Hepatocyte (in vitro differentiated cells): Measurements from ENCODE around the gene BABAM1. TPM values are rescaled to one million over a fixed set of nuclear protein-coding genes. Genes with fewer than 3 reads are reported as not detected.

Experiments
- DNase-seq: peaks from one replicate; pipeline ENCODE4 v3.0.0-alpha.2; 2016; ENCODE audit warnings: low spot score
- H2AFZ ChIP-seq: fragments of 200-600 bp; sonication (generic); 2 replicates; pipeline ENCODE4 v1.6.0; 2016; ENCODE audit warnings: antibody characterized with exemption, mild to moderate bottlenecking
- H3K27ac ChIP-seq: fragments of 200-600 bp; sonication (generic); 2 replicates; pipeline ENCODE4 v1.5.1; 2016; ENCODE audit warnings: mild to moderate bottlenecking
- H3K27me3 ChIP-seq: fragments of 200-600 bp; sonication (generic); 2 replicates; pipeline ENCODE4 v1.6.1; 2016
- H3K36me3 ChIP-seq: fragments of 200-600 bp; sonication (generic); replicated peaks from 2 replicates; pipeline ENCODE4 v1.5.1; 2016; ENCODE audit warnings: low read depth; ENCODE audit not compliant: insufficient read depth
- H3K4me1 ChIP-seq: fragments of 200-600 bp; sonication (generic); 2 replicates; pipeline ENCODE4 v1.5.1; 2016; ENCODE audit warnings: mild to moderate bottlenecking, moderate library complexity; ENCODE audit not compliant: insufficient read depth
- H3K4me2 ChIP-seq: fragments of 200-600 bp; sonication (generic); 2 replicates; pipeline ENCODE4 v1.6.0; 2016
- H3K4me3 ChIP-seq: fragments of 200-600 bp; sonication (generic); 2 replicates; pipeline ENCODE4 v1.5.1; 2016; ENCODE audit warnings: mild to moderate bottlenecking
- H3K79me2 ChIP-seq: fragments of 200-600 bp; sonication (generic); 2 replicates; pipeline ENCODE4 v1.6.0; 2017; ENCODE audit warnings: mild to moderate bottlenecking
- H3K9me2 ChIP-seq: fragments of 200-600 bp; sonication (generic); replicated peaks from 2 replicates; pipeline ENCODE4 v1.6.0; 2017; ENCODE audit warnings: mild to moderate bottlenecking; ENCODE audit not compliant: insufficient read depth
- H3K9me3 ChIP-seq: fragments of 200-600 bp; sonication (generic); 2 replicates; pipeline ENCODE4 v1.5.1; 2016; ENCODE audit warnings: low read depth, mild to moderate bottlenecking
- H4K20me1 ChIP-seq: fragments of 200-600 bp; sonication (generic); 2 replicates; pipeline ENCODE4 v1.6.0; 2016; ENCODE audit warnings: mild to moderate bottlenecking; ENCODE audit not compliant: insufficient read depth, poor library complexity, severe bottlenecking
- CTCF ChIP-seq: fragments of 200-600 bp; sonication (generic); IDR thresholded peaks from 2 replicates; pipeline ENCODE4 v1.5.1; 2016; ENCODE audit warnings: antibody characterized with exemption, mild to moderate bottlenecking; ENCODE audit not compliant: poor library complexity
- EZH2 ChIP-seq: fragments of 200-600 bp; sonication (generic); IDR thresholded peaks from 2 replicates; pipeline ENCODE4 v1.6.1; 2016; ENCODE audit warnings: antibody characterized with exemption, mild to moderate bottlenecking, borderline replicate concordance
- EZH2phosphoT487 ChIP-seq: fragments of 200-600 bp; sonication (generic); IDR thresholded peaks from one replicate; pipeline ENCODE4 v1.6.1; 2018; ENCODE audit warnings: antibody characterized with exemption, mild to moderate bottlenecking, low read depth, moderate library complexity; ENCODE audit not compliant: unreplicated experiment, severe bottlenecking
- WGBS: methylation state at CpG from one replicate; pipeline ENCODE4 v1.1.6; 2016; ENCODE audit warnings: low lambda C conversion rate; ENCODE audit errors: missing lambda C conversion rate; 5-methylcytosine and 5-hydroxymethylcytosine counted together
- polyA plus RNA-seq: library from polyadenylated mRNA; unstranded; fragments of >200 nt; fragmentation: Nextera tagmentation; extraction: Ambion mirVana; gene quantifications from 2 replicates; pipeline ENCODE4 v1.2.1, GENCODE V29; 2016
- total RNA-seq: library from RNA; depleted of rRNA; stranded (reverse); fragments of >200 nt; gene quantifications from 2 replicates; pipeline ENCODE4 v1.2.3, GENCODE V29; 2014

BABAM1 gene
- total and polyA plus RNA-seq, 2 experiments from 2014 or later = 63.8 to 94.1 TPM

- Histone ChIP-seq H3K4me2 (peak overlapping the region; percentile 94), H3K9me2 (no peaks in the 10 kb centered on the region), H3K79me2 (peaks cover 44% of the 10 kb centered on the region), H3K27ac (peak overlapping the region; percentile 84), H3K4me1 (peaks cover 25% of the 10 kb centered on the region), H4K20me1 (no peaks in the 10 kb centered on the region), H3K9me3 (no peaks in the 10 kb centered on the region), H2AFZ (peak overlapping the region; percentile 40), H3K4me3 (peak overlapping the region; percentile 46), H3K27me3 (no peaks in the 10 kb centered on the region), H3K36me3 (no peaks in the 10 kb centered on the region)
- 7% methylated on average over 28 of the region's 28 CpGs for WGBS
- no peak for DNase-seq
- TF ChIP-seq EZH2phosphoT487 = no peak
- no peak for TF ChIP-seq EZH2
- no peak for TF ChIP-seq CTCF
Measured at GRCh38 chr19:17306285-17306714, 39.1 kb downstream of the BABAM1 start.

- no peaks in the 10 kb centered on the region for H3K27me3 ChIP-seq
- no peak overlapping the region for H2AFZ ChIP-seq
- H3K4me3 ChIP-seq = no peak overlapping the region
- no peaks in the 10 kb centered on the region for H3K9me2 ChIP-seq
- no peaks in the 10 kb centered on the region for H3K9me3 ChIP-seq
- H3K79me2 ChIP-seq = peaks cover 48% of the 10 kb centered on the region
- 77% methylated on average over 8 of the region's 8 CpGs for WGBS
- H3K27ac ChIP-seq = no peak overlapping the region
- peak; percentile 3 for DNase-seq
- no peaks in the 10 kb centered on the region for H3K36me3 ChIP-seq
- TF ChIP-seq EZH2phosphoT487 (no peak), EZH2 (no peak), CTCF (no peak)
- H3K4me1 ChIP-seq = peaks cover 27% of the 10 kb centered on the region
- peaks cover 7% of the 10 kb centered on the region for H4K20me1 ChIP-seq
- H3K4me2 ChIP-seq = no peak overlapping the region
Measured at GRCh38 chr19:17307876-17308377, 40.7 kb downstream of the BABAM1 start.

- Histone ChIP-seq H3K4me3 (peak within 1 kb of the TSS; percentile 56), H3K4me1 (peaks cover 23% of the 10 kb centered on the region), H4K20me1 (peaks cover 7% of the 10 kb centered on the region), H3K36me3 (no peaks in the 10 kb centered on the region), H3K79me2 (peaks cover 54% of the 10 kb centered on the region), H3K27me3 (no peaks in the 10 kb centered on the region), H3K9me3 (no peaks in the 10 kb centered on the region), H3K27ac (peak within 1 kb of the TSS; percentile 56), H3K4me2 (peak within 1 kb of the TSS; percentile 94), H2AFZ (peak within 1 kb of the TSS; percentile 17), H3K9me2 (no peaks in the 10 kb centered on the region)
- no peak for TF ChIP-seq EZH2
- TF ChIP-seq EZH2phosphoT487 = no peak
- TF ChIP-seq CTCF = no peak
- 3% methylated on average over 33 of the region's 46 CpGs for WGBS
- DNase-seq = peak; percentile 100
Measured at GRCh38 chr19:17309198-17309964, 42.1 kb downstream of the BABAM1 start, which contains the start of gene DDA1. TSS of gene DDA1 (plus strand) at chr19:17309563. CDS start at chr19:17309655, 92 bp downstream.
